GM12892 (cell line): ENCODE data around the gene ADAMTSL4.
"Not testable (repeated sequence)": the region's sequence is repeated elsewhere in the genome, so short reads cannot be mapped to it uniquely, and the experiment has no call there.

ENCODE experiments used
- DNase-seq: peaks from one replicate; pipeline ENCODE4 v3.0.0; 2011; ENCODE audit not compliant: insufficient read length
- FAIRE-seq: peaks from 2 replicates; lab custom pipeline; 2011; peaks lifted over from hg19 to GRCh38; lab: Jason Lieb, UNC
- POLR2A ChIP-seq: IDR thresholded peaks from 2 replicates; pipeline ENCODE4 v1.6.1; 2011; ENCODE audit warnings: low read depth, low read length, control low read depth
- POLR2AphosphoS5 ChIP-seq: IDR thresholded peaks from 2 replicates; pipeline ENCODE4 v1.6.1; 2011; ENCODE audit warnings: low read depth, low read length, control low read depth
- TAF1 ChIP-seq: IDR thresholded peaks from 2 replicates; pipeline ENCODE4 v1.6.1; 2011; ENCODE audit warnings: low read depth, mild to moderate bottlenecking, control low read depth, low read length, borderline replicate concordance

Gene ADAMTSL4

GRCh38 chr1:150576794-150577556, 27.8 kb downstream of the ADAMTSL4 start:
- FAIRE-seq (no peak), DNase-seq (no peak)
- TF ChIP-seq POLR2A (0 out of 2 replicates have a peak, but pooled peaks have one; percentile 26), POLR2AphosphoS5 (no peak)

- TF ChIP-seq POLR2AphosphoS5 (no peak; the same call in 1 of the 2 replicates), TAF1 (no peak), POLR2A (no peak)
These were observed 28.5 kb downstream of the ADAMTSL4 start for GRCh38 chr1:150577557-150578271.

GRCh38 chr1:150578272-150579109, 29.3 kb downstream of the ADAMTSL4 start:
- FAIRE-seq (peak; percentile 58), DNase-seq (no peak)
- peak; percentile 36; the same call in 1 of the 2 replicates for TF ChIP-seq POLR2A
- TF ChIP-seq POLR2AphosphoS5, result no peak; the same call in 1 of the 2 replicates
- TF ChIP-seq TAF1, result peak; percentile 33; the same call in 1 of the 2 replicates

More at GRCh38 chr1:150577557-150578271, 28.5 kb downstream of the ADAMTSL4 start:
- FAIRE-seq (no peak), DNase-seq (no peak)

- TF ChIP-seq POLR2A, result peak; percentile 99
- TF ChIP-seq TAF1, result peak; percentile 98
- peak; percentile 98 for TF ChIP-seq POLR2AphosphoS5
- FAIRE-seq (peak; percentile 80), DNase-seq (peak; percentile 84)
These were observed 30.1 kb downstream of the ADAMTSL4 start, which contains the start of gene MCL1 for GRCh38 chr1:150579110-150579944. Gene MCL1, minus strand, starts transcription at chr1:150579610. Its CDS starts 80 bp downstream, at chr1:150579530.

GRCh38 chr1:150579945-150580642, 30.9 kb downstream of the ADAMTSL4 start:
- FAIRE-seq (no peak), DNase-seq (no peak)
- TF ChIP-seq POLR2AphosphoS5 (no peak), POLR2A (no peak), TAF1 (no peak)

GRCh38 chr1:150580966-150581365, 31.8 kb downstream of the ADAMTSL4 start:
- not testable (repeated sequence) for FAIRE-seq, DNase-seq

GRCh38 chr1:150581437-150581836, 32.2 kb downstream of the ADAMTSL4 start:
- FAIRE-seq, result not testable (repeated sequence)

GRCh38 chr1:150581962-150582361, 32.8 kb downstream of the ADAMTSL4 start:
- not testable (repeated sequence) for FAIRE-seq, DNase-seq

More at GRCh38 chr1:150581437-150581836, 32.2 kb downstream of the ADAMTSL4 start:
- not testable (repeated sequence) for DNase-seq

- no peak for TF ChIP-seq POLR2A
- TF ChIP-seq POLR2AphosphoS5, result no peak
- TF ChIP-seq TAF1, result no peak
- FAIRE-seq (no peak), DNase-seq (no peak)
These were observed 33.2 kb downstream of the ADAMTSL4 start for GRCh38 chr1:150582371-150582770.

GRCh38 chr1:150596095-150596892, 47.1 kb downstream of the ADAMTSL4 start:
- TF ChIP-seq POLR2A (no peak), TAF1 (no peak), POLR2AphosphoS5 (no peak)
- DNase-seq (no peak), FAIRE-seq (no peak)
